HUES64 (cell line): ENCODE measurements around the gene PCSK5.
"Not testable (repeated sequence)": the region's sequence is repeated elsewhere in the genome, so short reads cannot be mapped to it uniquely, and the experiment has no call there.

ENCODE experiments used
- H3K27ac ChIP-seq: 2 replicates; pipeline ENCODE4 v1.7.0; 2013; ENCODE audit warnings: low read depth, low read length, inconsistent platforms
- H3K27me3 ChIP-seq: 2 replicates; pipeline ENCODE4 v1.6.1; 2013; ENCODE audit warnings: mild to moderate bottlenecking, low read length; ENCODE audit not compliant: insufficient read depth
- H3K36me3 ChIP-seq: 2 replicates; pipeline ENCODE4 v1.6.1; 2013; ENCODE audit warnings: mild to moderate bottlenecking, low read length; ENCODE audit not compliant: insufficient read depth
- H3K4me1 ChIP-seq: 2 replicates; pipeline ENCODE4 v1.6.1; 2013; ENCODE audit warnings: mild to moderate bottlenecking, low read length, moderate library complexity; ENCODE audit not compliant: insufficient read depth
- H3K4me3 ChIP-seq: 2 replicates; pipeline ENCODE4 v1.5.1; 2013; ENCODE audit warnings: mild to moderate bottlenecking, low read length, moderate library complexity
- H3K9ac ChIP-seq: 2 replicates; pipeline ENCODE4 v1.6.1; 2013; ENCODE audit warnings: mild to moderate bottlenecking, low read depth, low read length
- H3K9me3 ChIP-seq: 2 replicates; pipeline ENCODE4 v1.6.1; 2013; ENCODE audit warnings: low read depth, low read length; ENCODE audit not compliant: insufficient read depth
- WGBS: fragments of 150-250, 120-280 bp; methylation state at CpG from one replicate; pipeline ENCODE4 v1.1.7; 2013; ENCODE audit warnings: missing lambda C conversion rate; 5-methylcytosine and 5-hydroxymethylcytosine counted together

Gene PCSK5

DNA sequence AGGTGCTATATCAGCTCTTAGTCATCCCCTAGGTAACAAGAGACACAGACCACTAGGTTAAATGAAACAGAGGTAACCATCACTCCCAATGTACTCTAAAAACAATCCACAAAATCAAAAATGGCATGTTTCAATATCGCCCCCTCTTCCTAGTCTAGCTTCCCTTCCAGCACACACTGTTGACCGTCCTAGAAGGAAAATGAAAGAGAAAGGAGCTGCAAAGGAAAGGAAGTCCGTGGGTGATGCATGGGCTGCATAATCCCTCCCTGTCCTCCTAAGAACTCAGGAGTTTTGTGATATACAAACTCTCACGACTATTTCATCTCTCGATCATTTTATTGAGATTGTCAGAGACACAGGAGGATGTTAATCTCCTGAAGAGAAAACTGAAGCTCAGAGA, 402.2 kb downstream of the PCSK5 start:
- Histone ChIP-seq H3K4me1 (no peaks in the 10 kb centered on the region), H3K27me3 (no peaks in the 10 kb centered on the region), H3K4me3 (no peak overlapping the region), H3K36me3 (no peaks in the 10 kb centered on the region), H3K9ac (no peak overlapping the region), H3K9me3 (no peaks in the 10 kb centered on the region), H3K27ac (no peak overlapping the region)
- WGBS = 71% methylated on average over 4 of the region's 5 CpGs

DNA sequence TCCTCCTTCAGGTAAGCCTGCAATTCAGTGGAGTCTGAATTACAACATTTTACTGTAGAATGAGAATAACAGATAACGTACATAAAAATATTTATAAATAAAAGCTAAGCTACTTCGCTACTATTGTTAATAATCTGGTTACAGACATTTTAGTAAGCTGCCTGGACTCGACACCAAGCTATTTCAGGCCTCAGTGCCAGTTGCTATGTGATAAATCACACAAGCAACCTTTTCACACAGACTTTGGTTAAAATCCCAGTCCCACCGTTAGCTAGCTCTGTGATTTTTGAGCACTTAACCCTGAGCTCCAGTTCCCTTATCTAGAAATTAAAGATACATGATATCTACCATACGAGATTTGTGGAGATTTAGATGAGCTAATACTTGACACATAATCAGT, 403.8 kb downstream of the PCSK5 start:
- Histone ChIP-seq H3K36me3 (no peaks in the 10 kb centered on the region), H3K4me3 (no peak overlapping the region), H3K9ac (no peak overlapping the region), H3K27me3 (no peaks in the 10 kb centered on the region), H3K4me1 (peaks cover 5% of the 10 kb centered on the region; the same call in 1 of the 2 replicates), H3K9me3 (no peaks in the 10 kb centered on the region), H3K27ac (no peak overlapping the region)
- 93% methylated on average over 4 of the region's 5 CpGs for WGBS

DNA sequence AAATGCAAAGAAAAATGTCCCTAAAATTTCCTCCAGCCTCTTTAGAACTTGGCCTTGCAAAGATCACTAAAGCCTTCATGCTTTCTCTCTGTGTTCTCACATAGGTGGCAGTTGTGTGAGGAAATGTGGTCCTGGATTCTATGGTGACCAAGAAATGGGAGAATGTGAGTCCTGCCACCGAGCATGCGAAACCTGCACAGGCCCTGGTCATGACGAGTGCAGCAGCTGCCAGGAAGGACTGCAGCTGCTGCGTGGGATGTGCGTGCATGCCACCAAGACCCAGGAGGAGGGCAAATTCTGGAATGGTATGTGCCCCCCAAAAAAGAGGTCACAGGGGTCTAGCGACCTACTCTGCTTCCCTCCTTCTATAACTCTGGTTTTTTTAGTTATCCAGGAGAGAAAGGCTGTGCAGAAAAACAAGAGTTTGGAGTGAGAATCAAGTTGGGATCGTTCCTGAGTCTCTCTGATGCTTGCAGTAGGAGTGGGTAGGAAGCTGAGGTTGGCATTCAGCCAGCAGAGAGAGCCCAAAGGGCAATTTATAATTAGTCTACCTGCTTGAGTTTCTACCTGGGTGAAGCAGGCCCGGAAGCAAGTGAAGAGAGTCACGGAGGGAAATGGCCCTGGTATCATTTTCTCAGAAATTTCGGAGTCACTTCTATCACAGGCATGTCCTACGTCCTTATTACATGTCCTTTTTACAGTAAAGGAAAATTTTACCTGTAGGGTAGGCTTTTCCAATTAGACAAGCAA, 406.3 kb downstream of the PCSK5 start:
- no peak overlapping the region for H3K9ac ChIP-seq
- no peak overlapping the region for H3K4me3 ChIP-seq
- 87% methylated on average over 11 of the region's 11 CpGs for WGBS
- H3K36me3 ChIP-seq = no peaks in the 10 kb centered on the region
- no peak overlapping the region for H3K27ac ChIP-seq
- H3K4me1 ChIP-seq = peaks cover 5% of the 10 kb centered on the region; the same call in 1 of the 2 replicates
- H3K27me3 ChIP-seq = no peaks in the 10 kb centered on the region
- no peaks in the 10 kb centered on the region for H3K9me3 ChIP-seq

DNA sequence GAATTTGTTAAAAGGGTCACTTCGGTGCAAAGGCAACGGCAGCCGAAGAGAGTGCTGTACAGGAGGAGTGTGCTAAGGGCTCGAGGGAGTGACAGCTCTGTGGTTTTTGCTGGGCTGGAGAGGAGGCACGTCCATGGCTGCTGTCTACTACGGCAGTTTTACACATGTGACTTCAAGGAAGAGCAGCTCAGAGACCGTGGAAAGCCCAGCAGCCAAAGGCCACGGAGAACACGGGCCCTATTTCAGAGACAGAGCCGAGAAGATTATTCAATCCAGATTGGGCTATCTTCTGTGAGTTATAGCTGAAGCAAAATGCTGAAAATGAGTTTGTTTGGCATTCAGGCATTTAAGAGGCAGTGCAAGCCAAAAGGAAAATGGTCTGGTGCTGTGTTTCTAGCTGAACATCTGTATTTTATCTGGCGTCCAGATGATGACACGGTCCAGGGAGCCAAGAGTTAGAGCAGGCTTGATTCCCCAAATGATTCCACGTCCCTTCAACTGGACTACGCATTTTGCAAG, 407.3 kb downstream of the PCSK5 start:
- Histone ChIP-seq H3K4me3 (no peak overlapping the region), H3K27me3 (no peaks in the 10 kb centered on the region), H3K9me3 (no peaks in the 10 kb centered on the region), H3K4me1 (peaks cover 5% of the 10 kb centered on the region; the same call in 1 of the 2 replicates), H3K27ac (no peak overlapping the region), H3K36me3 (no peaks in the 10 kb centered on the region), H3K9ac (no peak overlapping the region)
- WGBS = 85% methylated on average over 14 of the region's 14 CpGs

DNA sequence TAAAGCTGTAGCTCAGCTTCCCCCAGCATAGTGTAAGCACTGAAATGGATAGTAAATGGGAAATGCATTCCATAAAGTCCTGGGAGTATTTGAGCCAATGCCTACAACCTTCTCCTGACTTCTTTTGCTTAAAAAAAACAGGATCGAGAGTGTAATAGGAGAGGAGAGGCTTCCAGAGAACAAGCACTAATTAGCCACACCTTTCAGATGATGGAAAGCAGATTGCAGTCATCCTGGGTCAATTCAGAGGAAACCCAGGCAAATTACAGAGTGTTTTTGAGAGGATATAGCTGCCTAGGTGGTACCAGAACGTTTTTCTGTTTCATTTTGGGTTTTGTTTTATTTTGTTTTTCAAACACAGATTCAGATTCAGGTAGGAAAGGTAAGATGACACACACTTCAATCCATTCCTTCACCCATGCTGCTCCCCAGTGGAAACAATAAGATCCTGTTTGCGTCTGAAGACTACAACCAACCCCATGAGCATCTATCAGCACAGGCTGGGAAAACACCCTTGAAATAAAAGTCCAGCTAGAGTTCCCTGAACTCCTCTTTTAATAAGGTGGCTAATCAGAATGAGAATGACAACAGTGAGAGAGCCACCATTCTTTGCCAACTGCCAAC, 408.2 kb downstream of the PCSK5 start:
- Histone ChIP-seq H3K9ac (no peak overlapping the region), H3K4me1 (peaks cover 5% of the 10 kb centered on the region; the same call in 1 of the 2 replicates), H3K9me3 (no peaks in the 10 kb centered on the region), H3K27me3 (no peaks in the 10 kb centered on the region), H3K36me3 (no peaks in the 10 kb centered on the region), H3K27ac (no peak overlapping the region), H3K4me3 (no peak overlapping the region)
- WGBS = 65% methylated on average over 3 of the region's 3 CpGs

DNA sequence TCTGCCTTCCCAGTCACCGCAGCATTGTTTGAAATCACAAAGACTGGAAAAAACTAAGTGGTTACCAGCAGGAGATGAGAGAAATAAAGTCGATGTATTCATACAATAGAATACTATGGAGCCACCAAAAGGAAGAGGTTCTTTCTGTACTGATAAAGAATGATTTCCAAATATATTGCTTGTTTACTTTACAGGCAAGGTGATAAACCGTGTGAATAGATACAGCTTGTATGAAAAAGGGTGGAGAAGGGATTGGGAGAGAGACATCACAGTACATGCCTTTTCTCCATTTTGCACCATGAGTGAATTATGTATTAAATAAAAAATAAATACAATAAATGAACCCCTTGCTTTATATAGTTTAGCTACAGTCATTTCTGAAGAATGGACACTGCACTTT, 412.1 kb downstream of the PCSK5 start:
- H3K4me3 ChIP-seq = no peak overlapping the region
- no peaks in the 10 kb centered on the region for H3K36me3 ChIP-seq
- 87% methylated on average over 3 of the region's 3 CpGs for WGBS
- H3K9ac ChIP-seq = no peak overlapping the region
- H3K27me3 ChIP-seq = no peaks in the 10 kb centered on the region
- H3K4me1 ChIP-seq = peaks cover 5% of the 10 kb centered on the region; the same call in 1 of the 2 replicates
- no peaks in the 10 kb centered on the region for H3K9me3 ChIP-seq
- no peak overlapping the region for H3K27ac ChIP-seq

DNA sequence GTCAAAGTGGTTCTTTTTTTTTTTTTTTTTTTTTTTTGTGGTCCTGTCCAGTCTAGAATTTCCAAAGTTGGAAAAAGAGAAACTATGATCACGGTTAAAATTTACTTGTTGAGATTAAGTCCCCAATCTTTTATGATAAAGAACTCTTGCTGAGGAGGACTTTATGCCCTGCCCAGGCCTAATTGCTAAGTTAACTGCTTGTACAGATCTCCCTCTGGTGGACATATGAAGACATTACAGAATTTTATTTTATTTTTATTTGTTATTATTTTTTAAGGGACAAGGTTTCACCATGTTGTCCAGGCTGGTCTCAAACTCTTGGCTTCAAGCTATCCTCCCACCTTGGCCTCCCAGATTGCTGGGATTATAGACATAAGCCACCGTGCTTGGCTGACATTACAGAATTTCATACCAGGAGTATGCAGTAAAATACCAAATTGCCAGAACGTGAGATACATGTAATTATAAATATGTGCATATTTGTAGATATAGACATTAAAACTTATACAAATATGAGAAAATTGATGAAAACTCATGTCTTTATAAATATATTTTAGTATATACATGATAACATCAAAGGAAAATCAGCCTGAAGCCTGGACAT, 412.6 kb downstream of the PCSK5 start:
- Histone ChIP-seq H3K27ac (no peak overlapping the region), H3K9me3 (no peaks in the 10 kb centered on the region), H3K4me3 (no peak overlapping the region), H3K9ac (no peak overlapping the region), H3K27me3 (no peaks in the 10 kb centered on the region), H3K4me1 (peaks cover 5% of the 10 kb centered on the region; the same call in 1 of the 2 replicates), H3K36me3 (no peaks in the 10 kb centered on the region)
- 0% methylated on average over 2 of the region's 3 CpGs for WGBS

DNA sequence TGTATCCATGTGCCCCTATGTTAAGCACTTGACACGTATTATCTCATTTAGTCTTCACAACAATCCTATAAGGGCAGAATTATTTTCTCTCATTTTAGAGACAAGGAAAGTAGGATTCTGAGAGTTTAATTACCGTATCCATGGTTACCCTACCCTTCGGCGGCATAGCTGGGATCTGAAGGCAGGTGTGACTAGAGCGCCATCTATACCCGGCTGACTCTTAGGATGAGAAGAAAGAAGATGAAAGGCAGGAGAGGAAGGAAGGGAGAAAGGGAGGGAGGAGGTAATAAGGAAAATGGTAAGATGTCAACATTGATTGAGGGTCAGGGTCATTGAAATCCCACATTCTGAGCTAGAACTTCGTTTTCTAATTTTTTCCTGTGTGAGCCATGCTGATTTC, 416.6 kb downstream of the PCSK5 start:
- not testable (repeated sequence) for H3K27ac ChIP-seq, H3K4me1 ChIP-seq, H3K27me3 ChIP-seq, H3K9me3 ChIP-seq, H3K4me3 ChIP-seq, H3K9ac ChIP-seq, H3K36me3 ChIP-seq
- WGBS = 35% methylated on average over 6 of the region's 7 CpGs

DNA sequence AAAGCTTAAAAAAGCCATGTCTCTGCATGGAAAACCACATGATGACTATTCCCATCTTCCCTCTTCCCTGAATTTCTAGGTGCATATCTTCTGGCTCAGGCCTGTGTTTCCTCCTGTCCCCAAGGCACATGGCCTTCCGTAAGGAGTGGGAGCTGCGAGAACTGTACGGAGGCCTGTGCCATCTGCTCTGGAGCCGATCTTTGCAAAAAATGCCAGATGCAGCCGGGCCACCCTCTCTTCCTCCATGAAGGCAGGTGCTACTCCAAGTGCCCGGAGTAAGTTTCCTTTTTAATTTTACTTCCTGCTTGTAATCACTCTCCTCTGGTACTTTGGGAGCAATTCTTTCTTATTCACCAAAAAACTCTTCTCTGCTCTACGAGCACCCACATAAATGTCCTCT, 420.1 kb downstream of the PCSK5 start:
- 95% methylated on average over 7 of the region's 7 CpGs for WGBS
- H3K4me1 ChIP-seq = no peaks in the 10 kb centered on the region
- no peaks in the 10 kb centered on the region for H3K9me3 ChIP-seq
- no peak overlapping the region for H3K27ac ChIP-seq
- no peaks in the 10 kb centered on the region for H3K36me3 ChIP-seq
- H3K27me3 ChIP-seq = no peaks in the 10 kb centered on the region
- H3K4me3 ChIP-seq = no peak overlapping the region
- H3K9ac ChIP-seq = no peak overlapping the region

DNA sequence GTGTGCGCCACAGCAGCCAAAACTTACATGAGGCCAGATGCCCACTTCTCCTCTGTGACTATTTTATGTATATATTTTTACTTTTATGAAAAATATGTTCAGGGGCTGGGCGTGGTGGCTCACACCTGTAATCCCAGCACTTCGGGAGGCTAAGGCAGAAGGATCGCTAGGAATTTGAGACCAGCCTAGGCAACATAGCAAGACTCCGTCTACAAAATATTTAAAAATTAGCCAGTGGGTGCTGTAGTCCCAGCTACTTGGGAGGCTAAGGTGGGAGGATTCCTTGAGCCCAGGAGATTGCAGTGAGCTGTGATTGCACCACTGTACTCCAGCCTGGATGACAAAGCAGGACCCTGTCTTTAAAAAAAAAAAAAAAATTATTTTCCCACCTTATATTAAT, 420.5 kb downstream of the PCSK5 start:
- Histone ChIP-seq H3K4me1 (no peaks in the 10 kb centered on the region), H3K9ac (no peak overlapping the region), H3K36me3 (no peaks in the 10 kb centered on the region), H3K27me3 (no peaks in the 10 kb centered on the region), H3K4me3 (no peak overlapping the region), H3K9me3 (no peaks in the 10 kb centered on the region), H3K27ac (no peak overlapping the region)
- 94% methylated on average over 5 of the region's 5 CpGs for WGBS

DNA sequence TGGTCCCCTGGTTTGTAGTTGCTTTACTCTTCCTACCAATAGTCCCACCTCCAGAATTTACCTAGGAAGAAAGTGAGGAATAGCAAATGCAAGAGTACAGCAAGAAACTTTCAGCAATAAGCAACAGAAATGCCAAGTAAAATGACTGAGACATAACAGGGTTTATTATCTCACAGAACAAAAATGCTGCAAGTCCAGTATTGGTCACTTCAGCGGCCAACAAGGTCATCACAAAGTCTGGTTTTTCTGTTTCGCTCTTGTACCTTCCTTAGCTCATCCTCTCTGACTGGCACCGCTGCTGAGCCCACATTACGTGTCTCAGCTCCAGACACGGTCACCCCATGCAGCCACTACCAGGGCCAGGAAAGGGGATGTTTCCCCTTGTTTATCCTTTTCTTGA, 421.1 kb downstream of the PCSK5 start:
- WGBS = 75% methylated on average over 5 of the region's 5 CpGs
- Histone ChIP-seq H3K9me3 (no peaks in the 10 kb centered on the region), H3K27ac (no peak overlapping the region), H3K36me3 (no peaks in the 10 kb centered on the region), H3K4me1 (no peaks in the 10 kb centered on the region), H3K4me3 (no peak overlapping the region), H3K9ac (no peak overlapping the region), H3K27me3 (no peaks in the 10 kb centered on the region)
